HG03558 (cell line): ENCODE results near the gene C1orf159.
"Not testable (repeated sequence)": the region's sequence is repeated elsewhere in the genome, so short reads cannot be mapped to it uniquely, and the experiment has no call there.

Source experiments
- ATAC-seq: cut with Tn5 transposase; IDR thresholded peaks from one replicate; pipeline ENCODE4 v1.9.1; 2021; ENCODE audit warnings: moderate number of reproducible peaks; ENCODE audit not compliant: unreplicated experiment; ENCODE audit errors: extremely low read depth

C1orf159 gene

GRCh38 chr1:1151306-1151705 lies 35.4 kb upstream of the C1orf159 start:
- ATAC-seq = no peak

DNA sequence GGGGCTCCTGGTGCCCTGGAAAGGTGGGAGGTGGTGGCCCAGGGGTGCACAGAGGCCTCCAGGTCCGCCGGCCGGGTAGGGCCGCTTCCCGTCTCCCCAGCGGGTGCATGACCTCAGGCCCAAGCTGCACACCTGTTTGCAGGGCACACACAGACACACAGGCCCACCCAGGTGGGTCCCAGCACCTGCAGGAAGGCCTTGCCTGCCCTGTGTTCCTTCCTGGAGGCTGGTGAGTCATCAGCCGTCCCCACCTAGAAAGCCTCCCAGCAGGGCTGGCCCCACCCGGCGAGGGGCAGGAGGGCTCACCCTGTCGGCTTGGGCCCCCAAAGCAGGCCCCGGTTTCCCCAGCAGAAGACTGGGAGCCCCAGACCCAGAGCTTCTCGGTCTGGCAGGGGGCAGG lies 34.2 kb upstream of the C1orf159 start:
- ATAC-seq = no peak

GRCh38 chr1:1149416-1149815 lies 33.5 kb upstream of the C1orf159 start:
- no peak for ATAC-seq

DNA sequence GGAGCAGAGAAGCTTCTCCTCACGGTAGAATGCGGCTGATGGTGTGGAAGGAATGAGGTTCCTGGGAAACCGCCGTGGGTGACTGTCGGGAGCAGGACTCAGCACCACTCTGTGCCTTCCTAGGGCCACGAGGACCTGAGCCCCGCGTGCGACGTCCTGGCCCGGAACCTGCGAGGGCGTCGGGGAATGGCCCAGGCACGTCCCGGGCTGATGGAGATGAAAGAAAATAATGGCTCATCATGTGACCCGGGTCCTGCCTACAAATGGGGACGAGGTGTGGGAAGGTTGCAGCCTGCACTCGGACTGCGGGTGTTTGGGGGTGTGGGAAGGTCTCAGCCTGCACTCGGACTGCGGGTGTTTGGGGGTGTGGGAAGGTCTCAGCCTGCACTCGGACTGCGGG lies 32.7 kb upstream of the C1orf159 start:
- ATAC-seq = no peak

DNA sequence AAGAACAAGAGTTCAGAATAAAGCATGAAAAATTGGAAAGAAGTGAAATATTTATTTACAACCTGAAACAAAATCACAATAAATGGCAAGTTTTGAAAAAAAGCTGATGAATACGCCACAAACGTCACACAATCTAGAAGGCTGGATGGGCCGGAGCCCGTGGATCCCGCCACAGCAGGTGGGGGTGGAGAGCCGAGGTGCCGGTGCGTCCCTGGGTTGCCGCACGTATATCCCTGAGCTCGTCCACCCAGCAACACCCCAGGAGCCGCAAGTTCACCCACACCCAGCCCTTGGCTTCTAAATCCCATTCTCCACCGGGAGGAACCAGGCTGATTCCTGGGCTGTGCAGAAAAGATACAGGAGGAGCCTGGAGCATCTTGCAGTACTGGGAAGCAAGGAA lies 32.2 kb upstream of the C1orf159 start:
- no peak for ATAC-seq

GRCh38 chr1:1146596-1146995 lies 30.7 kb upstream of the C1orf159 start:
- no peak for ATAC-seq

- no peak for ATAC-seq
Measured at GRCh38 chr1:1146026-1146425, 30.1 kb upstream of the C1orf159 start.

DNA sequence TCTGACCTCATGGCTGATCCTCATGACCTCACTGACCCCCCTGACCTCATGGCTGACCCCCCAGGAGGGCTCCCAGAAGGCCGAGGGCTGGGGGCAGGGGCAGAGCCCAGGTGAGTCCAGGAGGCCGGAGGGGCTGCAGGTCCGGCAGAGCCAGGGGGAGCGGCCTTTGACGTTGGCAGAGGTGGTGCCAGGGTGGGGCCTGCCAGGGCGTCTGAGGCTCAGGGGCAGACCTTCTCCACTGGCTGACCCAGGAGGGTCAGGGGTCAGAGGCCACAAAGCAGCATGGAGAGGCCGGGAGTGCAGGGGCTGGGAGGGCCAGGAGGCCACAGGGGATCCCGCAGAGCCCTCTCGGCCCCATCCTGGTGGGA lies 29.6 kb upstream of the C1orf159 start:
- ATAC-seq = no peak

DNA sequence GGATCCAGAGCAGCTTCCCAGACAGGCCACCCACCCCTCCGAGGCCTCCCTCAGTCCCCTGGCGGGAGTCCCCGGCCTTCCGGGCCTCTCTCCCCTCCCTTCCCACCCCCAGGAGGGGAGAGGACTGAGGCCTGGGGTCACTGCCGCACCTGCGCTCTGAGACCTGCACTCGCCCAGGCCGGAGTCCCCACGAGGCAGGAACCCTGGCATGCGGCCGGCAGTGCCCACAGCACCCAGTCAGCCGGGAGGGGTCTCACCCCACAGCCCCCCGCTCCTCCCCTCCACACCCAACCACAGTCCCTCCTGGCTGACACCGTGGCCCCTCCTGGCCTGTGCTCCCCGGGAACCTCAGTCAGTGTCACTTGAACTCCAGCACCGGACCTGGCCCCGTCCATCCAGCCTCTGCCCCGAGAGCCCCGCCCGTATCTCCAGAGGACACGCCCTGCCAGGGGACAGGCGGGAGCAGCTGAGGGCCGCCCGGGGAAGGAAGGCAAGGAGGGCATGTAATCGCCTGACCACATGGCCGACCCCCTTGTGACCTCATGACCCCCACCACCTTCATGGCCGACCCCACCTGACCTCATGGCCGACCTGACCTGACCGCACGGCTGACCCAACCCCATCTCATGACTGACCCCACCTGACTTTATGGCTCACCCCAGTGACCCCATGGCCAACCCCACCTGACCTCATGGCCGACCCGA lies 29.1 kb upstream of the C1orf159 start:
- no peak for ATAC-seq

DNA sequence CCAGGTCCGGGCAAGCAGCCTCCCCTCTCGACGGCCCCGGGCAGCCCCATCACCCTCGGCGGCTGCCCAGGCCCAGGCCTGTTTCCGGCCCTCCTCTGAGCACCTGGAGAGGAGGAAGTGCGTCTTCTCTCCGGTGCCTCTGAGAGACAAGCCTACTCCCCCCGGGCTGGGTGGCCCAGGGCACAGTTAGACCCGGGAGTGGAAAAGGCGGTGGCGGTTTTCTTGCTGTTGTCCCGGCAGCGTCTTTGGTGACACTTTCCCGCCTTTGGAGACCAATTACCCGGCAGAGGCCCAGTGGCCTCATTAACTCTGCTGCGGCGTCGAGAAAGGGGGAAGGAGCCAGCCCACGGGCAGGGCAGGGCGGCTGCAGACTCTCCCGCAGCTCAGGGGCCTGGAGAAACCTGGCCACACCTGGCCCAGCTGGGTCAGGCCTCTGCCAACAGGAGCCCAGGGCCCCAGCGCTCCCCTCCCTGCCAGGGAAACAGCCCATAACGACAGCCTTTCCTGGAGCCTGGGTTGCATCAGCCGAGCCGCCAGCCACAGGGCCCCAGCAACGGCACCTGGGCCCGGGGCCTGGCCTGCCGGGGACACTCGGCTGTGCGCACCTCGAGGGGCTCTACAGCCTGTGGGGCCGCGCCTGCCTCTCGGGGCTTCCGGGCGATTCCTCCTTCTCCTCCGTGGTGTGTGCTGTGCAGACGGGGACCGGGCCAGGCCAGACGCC lies 28.4 kb upstream of the C1orf159 start:
- no peak for ATAC-seq

DNA sequence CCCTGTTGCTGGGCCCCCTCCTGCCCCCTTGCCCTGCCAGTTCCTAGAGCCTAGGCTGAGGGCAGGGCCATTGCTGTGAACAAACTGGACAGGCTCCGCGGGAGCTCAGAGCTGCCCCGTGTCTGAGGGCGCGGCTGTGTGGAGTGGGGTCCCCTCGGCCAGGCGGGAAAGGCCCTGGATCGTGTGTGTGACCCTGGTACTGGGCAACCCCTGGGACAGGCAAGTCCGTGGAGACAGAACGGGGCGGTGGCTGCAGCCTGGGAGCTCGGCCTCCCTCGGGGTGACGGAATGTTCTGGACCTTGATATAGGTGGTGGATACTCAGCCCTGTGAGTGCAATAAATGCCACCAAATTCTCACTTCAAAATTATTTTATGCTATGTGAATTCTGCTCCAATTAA lies 27.7 kb upstream of the C1orf159 start:
- no peak for ATAC-seq

DNA sequence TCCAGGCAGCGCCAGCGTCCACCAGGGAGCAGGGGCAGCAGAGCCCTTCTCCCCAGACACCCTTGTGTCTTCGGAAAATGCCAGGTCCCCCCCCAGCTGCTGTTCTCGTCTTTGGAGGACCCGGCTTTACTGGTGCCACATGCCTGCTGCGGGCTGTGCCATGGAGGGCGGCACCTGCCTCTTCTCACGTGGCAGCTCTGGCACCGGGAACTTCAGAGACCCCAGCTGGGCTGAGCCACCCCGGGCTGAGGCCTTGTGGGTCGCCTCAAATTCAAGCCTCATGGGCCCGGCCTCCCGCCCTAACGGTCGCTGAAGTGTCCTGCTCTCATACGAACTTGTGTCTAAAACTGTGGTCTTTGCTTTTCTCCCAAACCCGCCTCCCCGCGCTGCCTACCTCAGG lies 27.0 kb upstream of the C1orf159 start:
- no peak for ATAC-seq

DNA sequence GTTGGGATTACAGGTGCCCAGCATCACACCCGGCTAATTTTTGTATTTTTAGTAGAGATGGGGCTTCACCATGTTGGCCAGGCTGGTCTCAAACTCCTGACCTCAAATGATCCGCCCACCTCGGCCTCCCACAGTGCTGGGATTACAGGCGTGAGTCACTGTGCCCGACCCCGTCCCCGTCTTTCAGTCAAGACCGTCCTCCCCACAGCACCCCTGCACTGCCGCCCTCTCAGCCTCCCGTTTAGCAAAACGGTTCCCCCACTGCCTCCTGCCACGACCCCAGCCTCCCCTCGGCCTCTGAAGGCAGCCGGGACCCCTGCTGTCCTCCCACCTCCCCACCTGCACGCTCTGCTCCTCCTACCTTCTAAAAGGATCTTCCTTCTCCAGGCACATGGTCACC lies 26.5 kb upstream of the C1orf159 start:
- ATAC-seq = not testable (repeated sequence)

GRCh38 chr1:1141911-1142250 lies 26.0 kb upstream of the C1orf159 start:
- no peak for ATAC-seq

GRCh38 chr1:1141244-1141910 lies 25.5 kb upstream of the C1orf159 start:
- ATAC-seq = no peak

GRCh38 chr1:1140673-1141072 lies 24.8 kb upstream of the C1orf159 start:
- ATAC-seq = no peak

- no peak for ATAC-seq
Measured at GRCh38 chr1:1137256-1138045, 21.6 kb upstream of the C1orf159 start.

- no peak for ATAC-seq
Measured at GRCh38 chr1:1136547-1137230, 20.8 kb upstream of the C1orf159 start.

- no peak for ATAC-seq
Measured at GRCh38 chr1:1135339-1136136, 19.6 kb upstream of the C1orf159 start.
